Stimulated activated naive CD8-positive, alpha-beta T cell treated with anti-CD3 and anti-CD28 coated beads, Interleukin-15, amount 100 ng/mL, for 72 hours (primary cell): ENCODE results near the gene PRRX1.

Experiments used
- ATAC-seq: fragments of 150-1000 bp; cut with Tn5 transposase; 2 replicates; pipeline ENCODE4 v1.10.0; 2021; ENCODE audit warnings: mild to moderate bottlenecking, moderate library complexity
- DNase-seq, 2 donors: peaks; one replicate each; pipeline ENCODE4 v3.0.0; 2021 to 2022
- H3K27ac Mint-ChIP-seq, 2 donors: one replicate each; pipeline ENCODE4 v1.8.0; 2022; ENCODE audit warnings: mild to moderate bottlenecking in 2 of 2, mixed read lengths in 2 of 2, moderate library complexity in 2 of 2
- H3K27me3 Mint-ChIP-seq: one replicate; pipeline ENCODE4 v1.8.0; 2022; ENCODE audit warnings: mixed read lengths
- H3K4me1 Mint-ChIP-seq: one replicate; pipeline ENCODE4 v1.8.0; 2022; ENCODE audit warnings: mild to moderate bottlenecking, mixed read lengths
- H3K4me3 Mint-ChIP-seq, 2 donors: one replicate each; pipeline ENCODE4 v1.8.0; 2022; ENCODE audit warnings: mild to moderate bottlenecking in 2 of 2, mixed read lengths in 2 of 2, moderate library complexity in 1 of 2
- H3K9me3 Mint-ChIP-seq, 2 donors: one replicate each; pipeline ENCODE4 v1.8.0; 2022; ENCODE audit warnings: mixed read lengths in 2 of 2

The PRRX1 gene

GRCh38 chr1:170660871-170661645 lies 2.9 kb upstream of the PRRX1 start:
- no peak for DNase-seq
- H3K4me3 Mint-ChIP-seq = peak overlapping the region; percentile 51 to 61
- no peak overlapping the region for H3K27ac Mint-ChIP-seq

GRCh38 chr1:170661646-170662411 lies 2.1 kb upstream of the PRRX1 start:
- Mint-ChIP-seq H3K4me1 (peaks cover 52% of the 10 kb centered on the region), H3K27ac (no peak overlapping the region), H3K27me3 (peaks cover 98% of the 10 kb centered on the region), H3K4me3 (peak overlapping the region; percentile 51 to 61), H3K9me3 (no peaks in the 10 kb centered on the region)
- ATAC-seq (no peak), DNase-seq (no peak)

More at GRCh38 chr1:170660871-170661645, 2.9 kb upstream of the PRRX1 start:
- H3K9me3 Mint-ChIP-seq = no peaks in the 10 kb centered on the region
- peaks cover 92% of the 10 kb centered on the region for H3K27me3 Mint-ChIP-seq
- peaks cover 46% of the 10 kb centered on the region for H3K4me1 Mint-ChIP-seq
- ATAC-seq = peak; percentile 37

GRCh38 chr1:170662561-170663403 lies 1.1 kb upstream of the PRRX1 start:
- Mint-ChIP-seq H3K27me3 (peaks cover 98% of the 10 kb centered on the region), H3K4me1 (peaks cover 61% of the 10 kb centered on the region), H3K4me3 (no peak overlapping the region), H3K27ac (no peak overlapping the region), H3K9me3 (no peaks in the 10 kb centered on the region)
- DNase-seq = no peak
- ATAC-seq = no peak

- Mint-ChIP-seq H3K4me1 (peaks cover 69% of the 10 kb centered on the region), H3K4me3 (peak overlapping the region; percentile 74 to 77), H3K9me3 (no peaks in the 10 kb centered on the region), H3K27me3 (peaks cover 100% of the 10 kb centered on the region), H3K27ac (no peak overlapping the region)
- DNase-seq = no peak
- no peak for ATAC-seq
Observed at GRCh38 chr1:170663404-170664092, 383 bp upstream of the PRRX1 start.

GRCh38 chr1:170664828-170665612 lies 1.1 kb downstream of the PRRX1 start:
- Mint-ChIP-seq H3K27ac (no peak overlapping the region), H3K4me1 (peaks cover 81% of the 10 kb centered on the region), H3K4me3 (peak overlapping the region; percentile 74 to 77), H3K27me3 (peaks cover 100% of the 10 kb centered on the region), H3K9me3 (no peaks in the 10 kb centered on the region)
- DNase-seq = no peak
- ATAC-seq = peak; percentile 50

- no peak for DNase-seq
- Mint-ChIP-seq H3K27ac (no peak overlapping the region), H3K9me3 (no peaks in the 10 kb centered on the region), H3K4me1 (peaks cover 76% of the 10 kb centered on the region), H3K4me3 (no peak overlapping the region), H3K27me3 (peaks cover 100% of the 10 kb centered on the region)
- no peak for ATAC-seq
Observed at GRCh38 chr1:170665629-170666028, 1.7 kb downstream of the PRRX1 start.

- DNase-seq = no peak
- Mint-ChIP-seq H3K9me3 (no peaks in the 10 kb centered on the region), H3K4me3 (peak overlapping the region; percentile 16 to 50), H3K27me3 (peaks cover 100% of the 10 kb centered on the region), H3K4me1 (peaks cover 76% of the 10 kb centered on the region), H3K27ac (no peak overlapping the region)
- no peak for ATAC-seq
Observed at GRCh38 chr1:170666541-170667254, 2.8 kb downstream of the PRRX1 start.

- H3K4me3 Mint-ChIP-seq = peak overlapping the region; percentile 9 to 28
- ATAC-seq (no peak), DNase-seq (no peak)
- H3K4me1 Mint-ChIP-seq = peaks cover 69% of the 10 kb centered on the region
- H3K9me3 Mint-ChIP-seq = no peaks in the 10 kb centered on the region
- H3K27me3 Mint-ChIP-seq = peaks cover 92% of the 10 kb centered on the region
- H3K27ac Mint-ChIP-seq = no peak overlapping the region
Observed at GRCh38 chr1:170668209-170669106, 4.5 kb downstream of the PRRX1 start.

- peaks cover 63% of the 10 kb centered on the region for H3K4me1 Mint-ChIP-seq
- no peak for ATAC-seq
- DNase-seq = no peak
- H3K4me3 Mint-ChIP-seq = no peak overlapping the region
- H3K27ac Mint-ChIP-seq = no peak overlapping the region
- no peaks in the 10 kb centered on the region for H3K9me3 Mint-ChIP-seq
- H3K27me3 Mint-ChIP-seq = peaks cover 92% of the 10 kb centered on the region
Observed at GRCh38 chr1:170669107-170669445, 5.1 kb downstream of the PRRX1 start.

GRCh38 chr1:170669586-170670530 lies 5.9 kb downstream of the PRRX1 start:
- H3K4me1 Mint-ChIP-seq = peaks cover 55% of the 10 kb centered on the region
- H3K9me3 Mint-ChIP-seq = no peaks in the 10 kb centered on the region
- DNase-seq (no peak), ATAC-seq (no peak)
- H3K4me3 Mint-ChIP-seq = no peak overlapping the region
- peaks cover 88% of the 10 kb centered on the region for H3K27me3 Mint-ChIP-seq
- no peak overlapping the region for H3K27ac Mint-ChIP-seq

- peaks cover 43% of the 10 kb centered on the region for H3K4me1 Mint-ChIP-seq
- H3K27me3 Mint-ChIP-seq = peaks cover 78% of the 10 kb centered on the region
- H3K27ac Mint-ChIP-seq = no peak overlapping the region
- DNase-seq (peak in 1 of 2 donors; percentile 42), ATAC-seq (peak; percentile 65)
- H3K4me3 Mint-ChIP-seq = no peak overlapping the region
- no peaks in the 10 kb centered on the region for H3K9me3 Mint-ChIP-seq
Observed at GRCh38 chr1:170670802-170671628, 7.1 kb downstream of the PRRX1 start.

GRCh38 chr1:170671629-170671963 lies 7.7 kb downstream of the PRRX1 start:
- H3K27me3 Mint-ChIP-seq = peaks cover 78% of the 10 kb centered on the region
- H3K9me3 Mint-ChIP-seq = no peaks in the 10 kb centered on the region
- H3K27ac Mint-ChIP-seq = no peak overlapping the region
- no peak for ATAC-seq
- no peak overlapping the region for H3K4me3 Mint-ChIP-seq
- DNase-seq = no peak
- H3K4me1 Mint-ChIP-seq = peaks cover 39% of the 10 kb centered on the region
